DOHH2 (cell line): ENCODE results near the gene ZC3H4.

Source experiments
- CTCF ChIP-seq: fragments of 200-600 bp; sonication (generic); IDR thresholded peaks from one replicate; pipeline ENCODE4 v1.5.1; 2014; ENCODE audit warnings: antibody characterized with exemption, mild to moderate bottlenecking, low read depth, low read length; ENCODE audit not compliant: poor library complexity, severe bottlenecking
- EZH2phosphoT487 ChIP-seq: fragments of 200-600 bp; sonication (generic); IDR thresholded peaks from 2 replicates; pipeline ENCODE4 v1.6.1; 2017; ENCODE audit warnings: borderline replicate concordance, mild to moderate bottlenecking, antibody characterized with exemption, low read length, moderate library complexity, mixed read lengths

- TF ChIP-seq EZH2phosphoT487 = no peak
- TF ChIP-seq CTCF = no peak
These were observed 41.6 kb upstream of the ZC3H4 start for GRCh38 chr19:47155148-47155547.
